Spinal cord (tissue), 10 donors: ENCODE data around the gene ARHGAP22. TPM values are rescaled to one million over a fixed set of nuclear protein-coding genes. Genes with fewer than 3 reads are reported as not detected.
"Not testable (repeated sequence)": the region's sequence is repeated elsewhere in the genome, so short reads cannot be mapped to it uniquely, and the experiment has no call there.

Experiments used
- DNase-seq, 6 donors: peaks; one replicate each; pipeline versions ENCODE4 v3.0.0 to v3.0.0-alpha.2; 2013 to 2015; ENCODE audit warnings: low spot score in 6 of 6, low read depth in 4 of 6
- H3K27ac ChIP-seq: one replicate; pipeline ENCODE4 v1.5.1; 2013; ENCODE audit warnings: low read depth, low read length, control low read depth
- H3K27me3 ChIP-seq: one replicate; pipeline ENCODE4 v1.6.1; 2013; ENCODE audit warnings: low read length; ENCODE audit not compliant: control insufficient read depth, insufficient read depth
- H3K36me3 ChIP-seq: one replicate; pipeline ENCODE4 v1.6.1; 2013; ENCODE audit warnings: low read length; ENCODE audit not compliant: control insufficient read depth, insufficient read depth
- H3K4me1 ChIP-seq: one replicate; pipeline ENCODE4 v1.6.1; 2013; ENCODE audit warnings: low read length; ENCODE audit not compliant: control insufficient read depth, insufficient read depth
- H3K4me3 ChIP-seq: one replicate; pipeline ENCODE4 v1.5.1; 2013; ENCODE audit warnings: low read depth, low read length, control low read depth
- H3K9me3 ChIP-seq: one replicate; pipeline ENCODE4 v1.6.1; 2013; ENCODE audit warnings: low read length; ENCODE audit not compliant: control insufficient read depth, insufficient read depth
- WGBS: methylation state at CpG from one replicate; pipeline ENCODE4 v1.1.5; 2013; ENCODE audit warnings: missing lambda C conversion rate; ENCODE audit not compliant: insufficient coverage; 5-methylcytosine and 5-hydroxymethylcytosine counted together
- long read RNA-seq, 4 donors: transcript quantifications; one replicate each; lab custom pipeline, GENCODE V29; 2026
- polyA plus RNA-seq, 2 donors: library from polyadenylated mRNA; unstranded; fragments of 120-200 nt; gene quantifications; one replicate each; pipeline ENCODE4 v1.2.1, GENCODE V29; 2013; ENCODE audit not compliant: insufficient read length in 2 of 2
- total RNA-seq, 2 donors: library from RNA; depleted of rRNA in 1 of 2; stranded (reverse); fragments of 120-200 nt in 1 of 2; fragments of >200 nt in 1 of 2; gene quantifications; one replicate each; pipeline versions ENCODE4 v1.2.3 to v1.2.4, GENCODE V29; 2013 to 2014
- donor health status: healthy.

Gene ARHGAP22
- 10 to 100 TPM in 1 of 2 donors, 1 to 10 TPM in 1; 6.2 to 12.0 TPM for total RNA-seq
- polyA plus RNA-seq, result 10 to 100 TPM; 11.9 to 13.2 TPM
- long read RNA-seq, donor 1, partial matches to known transcripts, result 0 of 2 reads
- long read RNA-seq, donor 1, other reads (novel, unspliced or antisense), result 0 of 2 reads
- long read RNA-seq, donor 2, partial matches to known transcripts, result 0 of 1 reads
- long read RNA-seq, donor 2, other reads (novel, unspliced or antisense), result 0 of 1 reads
- long read RNA-seq, donor 3, partial matches to known transcripts, result 0 of 1 reads
- long read RNA-seq, donor 3, other reads (novel, unspliced or antisense), result 0 of 1 reads
- long read RNA-seq, donor 4, result 0 reads

GRCh38 chr10:48604991-48605508 lies at the start of gene ARHGAP22:
Gene ARHGAP22, minus strand, starts transcription at chr10:48605073. Its CDS starts 277 bp downstream, at chr10:48604796.
- Histone ChIP-seq H3K27me3 (peaks cover 8% of the 10 kb centered on the region), H3K4me3 (peak within 1 kb of the TSS; percentile 38), H3K36me3 (no peaks in the 10 kb centered on the region), H3K27ac (no peak within 1 kb of the TSS), H3K9me3 (no peaks in the 10 kb centered on the region), H3K4me1 (peaks cover 21% of the 10 kb centered on the region)
- WGBS, result 0% methylated on average over 19 of the region's 30 CpGs
- peak in 2 of 6 donors; percentile 40 to 57 for DNase-seq

GRCh38 chr10:48653944-48654698 lies 49.2 kb upstream of the ARHGAP22 start:
- Histone ChIP-seq H3K27me3 (peaks cover 9% of the 10 kb centered on the region), H3K36me3 (no peaks in the 10 kb centered on the region), H3K27ac (no peak overlapping the region), H3K9me3 (no peaks in the 10 kb centered on the region), H3K4me1 (peaks cover 24% of the 10 kb centered on the region), H3K4me3 (no peak overlapping the region)
- 100% methylated on average over 2 of the region's 4 CpGs for WGBS
- DNase-seq, result no peak

GRCh38 chr10:48653347-48653746 lies 48.5 kb upstream of the ARHGAP22 start:
- WGBS, result 82% methylated on average over 5 of the region's 5 CpGs
- Histone ChIP-seq H3K27ac (no peak overlapping the region), H3K36me3 (peaks cover 2% of the 10 kb centered on the region), H3K9me3 (no peaks in the 10 kb centered on the region), H3K4me1 (peaks cover 21% of the 10 kb centered on the region), H3K27me3 (peaks cover 9% of the 10 kb centered on the region), H3K4me3 (no peak overlapping the region)
- no peak for DNase-seq

- Histone ChIP-seq H3K27me3 (peaks cover 9% of the 10 kb centered on the region), H3K4me3 (no peak overlapping the region), H3K9me3 (no peaks in the 10 kb centered on the region), H3K27ac (no peak overlapping the region), H3K36me3 (peaks cover 2% of the 10 kb centered on the region), H3K4me1 (peaks cover 19% of the 10 kb centered on the region)
- WGBS, result 100% methylated on average over 2 of the region's 4 CpGs
- DNase-seq, result no peak
Observed at GRCh38 chr10:48652344-48652743, 47.5 kb upstream of the ARHGAP22 start.

GRCh38 chr10:48651839-48652238 lies 47.0 kb upstream of the ARHGAP22 start:
- WGBS, result 73% methylated on average over 4 of the region's 4 CpGs
- Histone ChIP-seq H3K27ac (no peak overlapping the region), H3K9me3 (no peaks in the 10 kb centered on the region), H3K4me1 (peaks cover 16% of the 10 kb centered on the region), H3K27me3 (peaks cover 5% of the 10 kb centered on the region), H3K36me3 (peaks cover 2% of the 10 kb centered on the region), H3K4me3 (no peak overlapping the region)
- no peak for DNase-seq

- Histone ChIP-seq H3K27ac (no peak overlapping the region), H3K27me3 (no peaks in the 10 kb centered on the region), H3K4me1 (peaks cover 11% of the 10 kb centered on the region), H3K9me3 (no peaks in the 10 kb centered on the region), H3K4me3 (no peak overlapping the region), H3K36me3 (peaks cover 2% of the 10 kb centered on the region)
- DNase-seq, result no peak
- WGBS, result 88% methylated on average over 2 of the region's 2 CpGs
Observed at GRCh38 chr10:48651293-48651692, 46.4 kb upstream of the ARHGAP22 start.

- 87% methylated on average over 5 of the region's 7 CpGs for WGBS
- H3K4me3 ChIP-seq, result no peak overlapping the region
- no peak for DNase-seq
- no peaks in the 10 kb centered on the region for H3K9me3 ChIP-seq
- H3K36me3 ChIP-seq, result peaks cover 2% of the 10 kb centered on the region
- no peaks in the 10 kb centered on the region for H3K4me1 ChIP-seq
- no peaks in the 10 kb centered on the region for H3K27me3 ChIP-seq
- H3K27ac ChIP-seq, result no peak overlapping the region
Observed at GRCh38 chr10:48649349-48649944, 44.6 kb upstream of the ARHGAP22 start.

GRCh38 chr10:48648172-48648942 lies 43.5 kb upstream of the ARHGAP22 start:
- H3K27ac ChIP-seq, result no peak overlapping the region
- no peaks in the 10 kb centered on the region for H3K4me1 ChIP-seq
- peaks cover 2% of the 10 kb centered on the region for H3K36me3 ChIP-seq
- no peaks in the 10 kb centered on the region for H3K9me3 ChIP-seq
- H3K27me3 ChIP-seq, result no peaks in the 10 kb centered on the region
- DNase-seq, result no peak
- no peak overlapping the region for H3K4me3 ChIP-seq
- WGBS, result 85% methylated on average over 10 of the region's 12 CpGs

GRCh38 chr10:48647073-48647472 lies 42.2 kb upstream of the ARHGAP22 start:
- not testable (repeated sequence) for H3K4me1 ChIP-seq, DNase-seq, H3K36me3 ChIP-seq, H3K9me3 ChIP-seq, H3K27ac ChIP-seq, H3K27me3 ChIP-seq, H3K4me3 ChIP-seq
- 93% methylated on average over 2 of the region's 7 CpGs for WGBS
